Ectodermal cell (in vitro differentiated cells): ENCODE results near the gene TLK2.

Experiments used
- H3K27ac ChIP-seq: 2 replicates; pipeline ENCODE4 v1.7.0; 2013; ENCODE audit warnings: mild to moderate bottlenecking, low read depth, low read length; ENCODE audit not compliant: insufficient read depth, poor library complexity, severe bottlenecking
- H3K27me3 ChIP-seq: 2 replicates; pipeline ENCODE4 v1.7.0; 2013; ENCODE audit warnings: mild to moderate bottlenecking, low read length; ENCODE audit not compliant: insufficient read depth, control insufficient read depth, poor library complexity, severe bottlenecking
- H3K36me3 ChIP-seq: one replicate; pipeline ENCODE4 v1.7.0; 2013; ENCODE audit warnings: low read length; ENCODE audit not compliant: control insufficient read depth, insufficient read depth
- H3K4me1 ChIP-seq: one replicate; pipeline ENCODE4 v1.7.0; 2013; ENCODE audit warnings: low read length; ENCODE audit not compliant: control insufficient read depth, insufficient read depth
- H3K4me3 ChIP-seq: 2 replicates; pipeline ENCODE4 v1.7.0; 2013; ENCODE audit warnings: low read depth, low read length, control low read depth; ENCODE audit not compliant: insufficient read depth
- H3K9me3 ChIP-seq: 2 replicates; pipeline ENCODE4 v1.7.0; 2013; ENCODE audit warnings: mild to moderate bottlenecking, low read length, moderate library complexity; ENCODE audit not compliant: control insufficient read depth
- WGBS, 2 experiments: methylation state at CpG; one replicate each; pipeline ENCODE4 v1.1.7; 2013; ENCODE audit warnings: missing lambda C conversion rate in 2 of 2; 5-methylcytosine and 5-hydroxymethylcytosine counted together

TLK2 gene

GRCh38 chr17:62614142-62614541 lies 135.5 kb downstream of the TLK2 start:
- peaks cover 21% of the 10 kb centered on the region for H3K4me1 ChIP-seq
- WGBS, 2 experiments, result 91 to 95% methylated on average over 6 of the region's 6 CpGs
- no peaks in the 10 kb centered on the region for H3K9me3 ChIP-seq
- H3K4me3 ChIP-seq, result no peak overlapping the region
- H3K36me3 ChIP-seq, result peaks cover 21% of the 10 kb centered on the region
- H3K27ac ChIP-seq, result no peak overlapping the region
- H3K27me3 ChIP-seq, result no peaks in the 10 kb centered on the region

GRCh38 chr17:62615503-62615902 lies 136.9 kb downstream of the TLK2 start:
- peaks cover 22% of the 10 kb centered on the region for H3K4me1 ChIP-seq
- no peaks in the 10 kb centered on the region for H3K9me3 ChIP-seq
- WGBS, 2 experiments, result 90 to 93% methylated on average over 4 of the region's 4 CpGs
- peaks cover 11% of the 10 kb centered on the region for H3K36me3 ChIP-seq
- no peaks in the 10 kb centered on the region for H3K27me3 ChIP-seq
- no peak overlapping the region for H3K4me3 ChIP-seq
- no peak overlapping the region for H3K27ac ChIP-seq

GRCh38 chr17:62616993-62617893 lies 138.6 kb downstream of the TLK2 start:
- no peak overlapping the region for H3K4me3 ChIP-seq
- no peaks in the 10 kb centered on the region for H3K9me3 ChIP-seq
- WGBS, 2 experiments, result 46 to 48% methylated on average over 8 of the region's 8 CpGs
- peaks cover 22% of the 10 kb centered on the region for H3K4me1 ChIP-seq
- H3K27ac ChIP-seq, result peak overlapping the region; percentile 77
- H3K27me3 ChIP-seq, result no peaks in the 10 kb centered on the region
- H3K36me3 ChIP-seq, result no peaks in the 10 kb centered on the region

- Histone ChIP-seq H3K4me1 (peaks cover 22% of the 10 kb centered on the region), H3K36me3 (no peaks in the 10 kb centered on the region), H3K9me3 (no peaks in the 10 kb centered on the region), H3K27ac (peak overlapping the region; percentile 77), H3K27me3 (no peaks in the 10 kb centered on the region), H3K4me3 (no peak overlapping the region)
- WGBS, 2 experiments, result 76 to 77% methylated on average over 6 of the region's 6 CpGs
Measured at GRCh38 chr17:62617894-62618472, 139.4 kb downstream of the TLK2 start.

- no peaks in the 10 kb centered on the region for H3K9me3 ChIP-seq
- no peaks in the 10 kb centered on the region for H3K27me3 ChIP-seq
- H3K4me1 ChIP-seq, result peaks cover 22% of the 10 kb centered on the region
- WGBS, 2 experiments, result 90 to 91% methylated on average over 17 of the region's 17 CpGs
- H3K27ac ChIP-seq, result no peak overlapping the region
- no peak overlapping the region for H3K4me3 ChIP-seq
- no peaks in the 10 kb centered on the region for H3K36me3 ChIP-seq
Measured at GRCh38 chr17:62618647-62619416, 140.2 kb downstream of the TLK2 start.

GRCh38 chr17:62619417-62620155 lies 141.0 kb downstream of the TLK2 start:
- H3K9me3 ChIP-seq, result no peaks in the 10 kb centered on the region
- H3K4me3 ChIP-seq, result no peak overlapping the region
- no peak overlapping the region for H3K27ac ChIP-seq
- H3K4me1 ChIP-seq, result peaks cover 22% of the 10 kb centered on the region
- WGBS, 2 experiments, result 93 to 95% methylated on average over 10 of the region's 10 CpGs
- H3K27me3 ChIP-seq, result no peaks in the 10 kb centered on the region
- H3K36me3 ChIP-seq, result no peaks in the 10 kb centered on the region

- 94 to 95% methylated on average over 11 of the region's 11 CpGs for WGBS, 2 experiments
- peaks cover 31% of the 10 kb centered on the region for H3K4me1 ChIP-seq
- H3K4me3 ChIP-seq, result no peak overlapping the region
- H3K27me3 ChIP-seq, result no peaks in the 10 kb centered on the region
- no peak overlapping the region for H3K27ac ChIP-seq
- H3K36me3 ChIP-seq, result no peaks in the 10 kb centered on the region
- no peaks in the 10 kb centered on the region for H3K9me3 ChIP-seq
Measured at GRCh38 chr17:62621223-62621622, 142.6 kb downstream of the TLK2 start.

- H3K27ac ChIP-seq, result peak overlapping the region; percentile 50
- peaks cover 35% of the 10 kb centered on the region for H3K4me1 ChIP-seq
- no peaks in the 10 kb centered on the region for H3K36me3 ChIP-seq
- no peaks in the 10 kb centered on the region for H3K9me3 ChIP-seq
- WGBS, 2 experiments, result 88% methylated on average over 19 of the region's 19 CpGs
- peaks cover 14% of the 10 kb centered on the region for H3K27me3 ChIP-seq
- H3K4me3 ChIP-seq, result no peak overlapping the region
Measured at GRCh38 chr17:62625184-62625869, 146.7 kb downstream of the TLK2 start.

- Histone ChIP-seq H3K9me3 (no peaks in the 10 kb centered on the region), H3K36me3 (no peaks in the 10 kb centered on the region), H3K27ac (peak overlapping the region; percentile 50), H3K4me3 (no peak overlapping the region), H3K27me3 (peaks cover 14% of the 10 kb centered on the region), H3K4me1 (peaks cover 35% of the 10 kb centered on the region)
- 67 to 74% methylated on average over 4 of the region's 4 CpGs for WGBS, 2 experiments
Measured at GRCh38 chr17:62625870-62626200, 147.2 kb downstream of the TLK2 start.
